ENCODE data around the gene PKP4.

PKP4 gene

DNA sequence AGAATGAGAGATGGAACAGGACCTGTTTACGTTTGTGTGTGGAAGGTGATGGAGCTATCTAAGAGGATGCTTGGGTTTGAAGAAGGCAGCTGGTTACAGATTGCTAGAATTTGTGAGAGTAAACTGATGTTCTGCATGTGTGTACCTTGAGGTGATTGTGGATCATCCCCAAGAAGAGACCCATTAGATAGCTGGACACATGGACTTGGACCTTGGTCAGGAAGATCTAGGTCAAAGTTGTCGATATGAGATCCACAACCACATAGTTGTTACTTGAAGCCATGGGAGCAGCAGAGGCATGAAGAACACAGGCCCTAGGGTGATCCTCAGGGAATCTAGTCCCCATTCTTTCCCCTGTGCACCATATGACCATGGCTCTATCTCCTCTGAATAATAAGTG is 101.0 kb downstream of the PKP4 start:
- no peak for TF ChIP-seq Cebpa-rat (IDR thresholded peaks at IDR 0.05)
- H3K9ac ChIP-seq: no peak overlapping the region

DNA sequence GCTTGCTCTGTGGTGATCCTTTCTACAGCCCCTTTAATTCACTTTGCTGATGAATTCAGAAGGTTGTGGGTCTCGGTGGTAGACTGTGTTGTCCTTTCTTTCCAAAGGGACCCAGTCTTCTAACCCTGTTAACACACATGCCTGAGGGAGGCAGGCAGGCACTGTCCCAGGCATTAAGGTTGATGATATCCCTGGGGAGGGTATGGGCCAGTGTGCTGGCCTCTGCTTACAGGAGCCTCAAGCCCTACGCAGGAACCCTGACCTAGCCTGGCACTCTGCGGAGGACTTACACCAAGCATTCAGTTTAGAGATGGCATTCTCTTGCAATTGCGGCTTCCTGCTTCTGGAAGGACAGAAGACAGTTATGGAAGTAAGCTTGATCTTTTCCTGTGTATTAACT is 102.5 kb downstream of the PKP4 start:
- Histone ChIP-seq H3K4me2 (no peak overlapping the region), H3K9me3 (no peaks in the 10 kb centered on the region), H3K27ac (no peak overlapping the region), H3K36me3 (no peaks in the 10 kb centered on the region), H3K9ac (no peak overlapping the region), H3K4me1 (no peaks in the 10 kb centered on the region), H3K4me3 (no peak overlapping the region), H4K20me1 (no peaks in the 10 kb centered on the region), H3K27me3 (no peaks in the 10 kb centered on the region)
- no peak for TF ChIP-seq Cebpa-rat (IDR thresholded peaks at IDR 0.05)

More for the DNA sequence above, 101.0 kb downstream of the PKP4 start:
- no peak overlapping the region for H3K4me2 ChIP-seq
- H3K4me1 ChIP-seq: no peaks in the 10 kb centered on the region
- H4K20me1 ChIP-seq: no peaks in the 10 kb centered on the region
- no peak overlapping the region for H3K27ac ChIP-seq
- no peaks in the 10 kb centered on the region for H3K27me3 ChIP-seq
- H3K36me3 ChIP-seq: no peaks in the 10 kb centered on the region
- no peak overlapping the region for H3K4me3 ChIP-seq
- no peaks in the 10 kb centered on the region for H3K9me3 ChIP-seq

DNA sequence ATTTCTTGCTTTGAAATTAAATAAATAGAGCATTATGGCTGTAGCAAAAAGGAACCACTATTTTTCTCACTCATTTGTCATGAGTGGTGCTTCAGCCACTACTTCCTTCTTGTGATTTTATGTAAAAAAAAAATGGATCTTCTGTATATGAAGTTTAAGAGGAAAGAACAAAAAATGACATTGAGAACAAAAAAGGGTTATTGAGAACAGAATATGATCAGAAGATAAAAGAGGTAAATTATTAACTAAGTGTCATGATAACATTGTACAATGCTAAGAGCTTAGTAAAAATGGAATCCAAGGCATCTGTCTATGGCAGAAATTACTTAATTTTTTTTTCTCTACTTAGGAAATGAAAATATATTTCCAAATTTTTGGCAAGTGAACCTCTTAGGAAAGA is 103.5 kb downstream of the PKP4 start:
- Histone ChIP-seq H3K9me3 (no peaks in the 10 kb centered on the region), H3K4me2 (no peak overlapping the region), H3K9ac (no peak overlapping the region), H3K4me1 (no peaks in the 10 kb centered on the region), H3K4me3 (no peak overlapping the region), H3K27ac (no peak overlapping the region), H4K20me1 (no peaks in the 10 kb centered on the region), H3K27me3 (no peaks in the 10 kb centered on the region), H3K36me3 (no peaks in the 10 kb centered on the region)
- no peak for TF ChIP-seq Cebpa-rat (IDR thresholded peaks at IDR 0.05)

DNA sequence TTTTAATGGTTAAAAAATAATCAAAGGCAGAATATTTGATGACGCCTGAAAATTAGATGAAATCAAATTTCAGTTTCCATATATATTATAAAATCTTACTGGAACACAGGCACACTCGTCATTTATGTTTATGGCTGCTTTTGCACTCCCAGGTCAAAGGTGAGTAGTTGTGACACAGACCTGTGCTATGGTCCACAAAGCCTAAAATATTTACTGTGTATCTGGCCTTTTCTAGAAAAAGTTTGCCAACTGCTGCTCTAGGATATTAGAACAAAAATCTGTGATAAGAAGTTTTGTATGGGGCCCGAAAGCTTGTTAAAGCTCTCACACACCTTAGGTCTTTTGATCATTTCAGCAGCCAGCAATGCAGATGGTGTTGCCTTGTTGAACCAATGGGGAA is 104.3 kb downstream of the PKP4 start:
- no peak overlapping the region for H3K4me3 ChIP-seq
- H3K27ac ChIP-seq: no peak overlapping the region
- H3K27me3 ChIP-seq: no peaks in the 10 kb centered on the region
- no peak for TF ChIP-seq Cebpa-rat (IDR thresholded peaks at IDR 0.05)
- no peaks in the 10 kb centered on the region for H3K4me1 ChIP-seq
- no peaks in the 10 kb centered on the region for H4K20me1 ChIP-seq
- H3K9me3 ChIP-seq: no peaks in the 10 kb centered on the region
- no peak overlapping the region for H3K9ac ChIP-seq
- no peak overlapping the region for H3K4me2 ChIP-seq
- H3K36me3 ChIP-seq: no peaks in the 10 kb centered on the region

DNA sequence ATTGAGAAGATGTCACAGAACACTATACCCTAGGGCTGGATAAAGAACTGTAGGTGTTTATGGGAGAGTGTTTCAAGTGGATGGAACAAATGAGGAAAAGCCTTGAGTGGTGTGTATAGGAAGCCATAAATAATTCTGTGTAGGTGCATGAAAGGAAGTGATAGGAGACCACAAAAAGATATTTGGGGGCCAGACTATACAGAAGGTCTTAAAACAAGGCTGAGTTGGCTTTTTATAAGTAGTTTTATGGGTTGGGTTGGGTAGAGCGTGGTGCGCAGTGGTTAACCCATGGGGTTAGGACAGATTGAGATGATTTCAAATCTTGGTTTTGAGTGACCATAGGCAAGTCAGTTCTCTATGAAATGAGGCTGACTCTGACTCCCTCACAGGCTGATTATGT is 110.5 kb downstream of the PKP4 start:
- Histone ChIP-seq H3K27me3 (no peaks in the 10 kb centered on the region), H3K4me3 (no peak overlapping the region), H3K36me3 (no peaks in the 10 kb centered on the region), H3K4me2 (no peak overlapping the region), H4K20me1 (no peaks in the 10 kb centered on the region), H3K9ac (no peak overlapping the region), H3K27ac (no peak overlapping the region), H3K9me3 (0 out of 2 replicates have a peak, but pooled peaks cover 6% of the 10 kb centered on the region), H3K4me1 (no peaks in the 10 kb centered on the region)
- no peak for TF ChIP-seq Cebpa-rat (IDR thresholded peaks at IDR 0.05)

DNA sequence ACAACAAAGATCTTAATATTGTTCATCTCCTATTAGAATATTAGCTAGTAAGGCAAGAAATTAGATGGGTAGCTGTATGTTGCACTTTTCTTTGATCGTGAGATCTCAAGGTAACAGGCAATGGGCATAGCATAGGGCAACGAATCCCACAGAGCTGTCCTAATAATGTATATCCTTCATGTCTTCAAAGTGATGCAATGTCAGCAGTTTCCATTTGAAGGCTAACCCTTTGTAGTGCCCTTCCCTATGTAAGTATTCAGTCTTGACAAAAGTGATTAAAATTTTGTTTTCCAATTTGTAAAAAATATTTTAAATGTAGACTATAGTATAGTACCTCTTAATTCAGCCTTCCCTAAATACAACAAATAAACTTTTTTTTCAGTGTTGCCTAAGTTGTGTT is 112.5 kb downstream of the PKP4 start:
- Histone ChIP-seq H3K36me3 (no peaks in the 10 kb centered on the region), H3K4me1 (no peaks in the 10 kb centered on the region), H3K9ac (no peak overlapping the region), H3K27me3 (no peaks in the 10 kb centered on the region), H3K4me2 (no peak overlapping the region), H3K9me3 (0 out of 2 replicates have a peak, but pooled peaks cover 6% of the 10 kb centered on the region), H3K4me3 (no peak overlapping the region), H4K20me1 (no peaks in the 10 kb centered on the region), H3K27ac (no peak overlapping the region)
- no peak for TF ChIP-seq Cebpa-rat (IDR thresholded peaks at IDR 0.05)

DNA sequence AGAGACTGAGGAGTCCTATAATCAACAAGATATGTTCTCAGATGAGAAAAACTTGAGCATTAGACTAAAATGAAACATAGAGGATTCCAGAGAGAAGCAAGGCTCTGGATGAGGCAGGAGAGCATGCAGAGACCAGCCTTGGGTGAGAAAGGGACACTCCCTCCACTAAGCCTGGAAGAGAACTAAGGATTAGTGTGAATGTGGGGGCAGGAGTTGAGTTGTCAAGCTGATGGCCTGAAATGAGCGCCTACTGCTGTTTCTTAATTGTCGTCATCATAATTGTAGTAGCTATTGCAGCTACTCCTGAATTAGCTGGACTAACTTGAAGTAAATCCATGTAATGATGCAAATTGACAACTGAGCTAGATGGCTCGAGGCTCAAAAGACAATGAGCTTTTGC is 114.1 kb downstream of the PKP4 start:
- no peak for TF ChIP-seq Cebpa-rat (IDR thresholded peaks at IDR 0.05)
- no peak overlapping the region for H3K27ac ChIP-seq
- H3K9ac ChIP-seq: no peak overlapping the region
- H4K20me1 ChIP-seq: no peaks in the 10 kb centered on the region
- H3K4me3 ChIP-seq: no peak overlapping the region
- H3K27me3 ChIP-seq: no peaks in the 10 kb centered on the region
- no peak overlapping the region for H3K4me2 ChIP-seq
- no peaks in the 10 kb centered on the region for H3K36me3 ChIP-seq
- H3K4me1 ChIP-seq: no peaks in the 10 kb centered on the region
- 0 out of 2 replicates have a peak, but pooled peaks cover 6% of the 10 kb centered on the region for H3K9me3 ChIP-seq

DNA sequence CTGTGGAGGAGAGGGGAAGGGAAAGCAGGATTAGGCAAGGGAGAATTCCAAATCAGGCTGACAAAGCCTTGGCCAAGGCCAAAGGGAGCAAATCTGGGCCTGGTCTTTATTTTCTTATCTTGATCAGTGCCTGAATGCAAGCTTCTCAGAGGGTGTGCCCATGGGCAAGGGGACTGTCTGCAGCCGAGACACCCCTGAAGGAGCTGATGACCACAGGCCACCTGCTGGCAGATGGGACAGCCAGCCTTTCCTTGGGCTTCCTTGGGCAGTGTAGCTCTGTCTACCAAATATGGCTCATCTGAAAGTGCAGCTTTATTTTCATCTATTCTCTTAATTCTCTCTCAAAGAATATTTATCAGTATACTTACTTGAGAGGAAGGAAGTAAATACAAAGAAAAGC is 117.0 kb downstream of the PKP4 start:
- H3K27ac ChIP-seq: no peak overlapping the region
- no peaks in the 10 kb centered on the region for H3K27me3 ChIP-seq
- no peaks in the 10 kb centered on the region for H3K4me1 ChIP-seq
- no peak overlapping the region for H3K4me3 ChIP-seq
- H4K20me1 ChIP-seq: no peaks in the 10 kb centered on the region
- no peaks in the 10 kb centered on the region for H3K36me3 ChIP-seq
- 0 out of 2 replicates have a peak, but pooled peaks cover 6% of the 10 kb centered on the region for H3K9me3 ChIP-seq
- H3K4me2 ChIP-seq: no peak overlapping the region
- H3K9ac ChIP-seq: no peak overlapping the region
- TF ChIP-seq Cebpa-rat (IDR thresholded peaks at IDR 0.05): no peak

DNA sequence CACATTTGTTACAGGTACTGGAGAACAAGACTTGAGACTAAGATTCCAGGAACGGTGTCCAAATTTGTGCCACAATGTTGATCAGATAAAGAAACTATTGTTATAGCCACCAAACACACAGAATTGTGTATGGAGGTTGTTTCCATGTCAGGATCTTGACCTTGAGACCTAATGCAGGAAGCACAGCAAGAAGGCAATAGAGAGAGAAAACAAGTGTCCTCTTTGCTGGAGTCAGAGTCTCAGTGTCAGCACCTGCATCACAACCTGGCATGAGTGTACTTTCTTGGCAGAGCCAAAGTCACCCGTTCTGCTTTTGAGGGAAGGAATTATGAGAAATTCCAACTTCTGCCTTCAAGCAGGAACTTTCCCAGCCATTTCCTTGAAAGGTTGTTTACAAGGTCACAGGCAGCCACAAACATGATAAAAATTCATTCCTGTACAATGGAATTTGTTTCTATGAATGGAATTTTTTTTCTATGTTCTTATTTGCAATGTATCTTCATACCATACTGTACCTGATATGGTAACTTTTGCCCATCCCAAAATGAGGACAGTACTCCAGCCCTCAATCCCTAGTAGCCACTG is 118.4 kb downstream of the PKP4 start:
- Histone ChIP-seq H3K9ac (no peak overlapping the region), H3K4me2 (no peak overlapping the region), H4K20me1 (no peaks in the 10 kb centered on the region), H3K9me3 (0 out of 2 replicates have a peak, but pooled peaks cover 6% of the 10 kb centered on the region), H3K4me3 (no peak overlapping the region), H3K27me3 (no peaks in the 10 kb centered on the region), H3K4me1 (no peaks in the 10 kb centered on the region), H3K36me3 (no peaks in the 10 kb centered on the region), H3K27ac (no peak overlapping the region)
- TF ChIP-seq Cebpa-rat (IDR thresholded peaks at IDR 0.05): no peak

DNA sequence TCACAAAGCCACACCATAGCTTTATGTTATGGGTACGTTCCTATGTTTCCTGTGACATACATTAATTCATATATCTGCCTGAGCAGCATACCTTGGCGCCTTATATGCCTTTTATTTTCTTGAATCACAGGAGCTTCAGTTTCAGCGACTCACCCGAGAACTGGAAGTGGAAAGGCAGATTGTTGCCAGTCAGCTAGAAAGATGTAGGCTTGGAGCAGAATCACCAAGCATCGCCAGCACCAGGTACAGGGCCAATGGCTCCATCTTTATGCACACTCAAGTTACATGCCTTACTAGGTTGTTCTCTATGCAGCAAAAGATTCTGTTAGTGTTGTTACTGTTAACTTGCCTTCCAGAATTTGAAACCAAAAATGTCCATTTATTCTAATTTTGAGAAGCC is 120.4 kb downstream of the PKP4 start:
- Histone ChIP-seq H3K9ac (no peak overlapping the region), H3K27ac (no peak overlapping the region), H3K27me3 (no peaks in the 10 kb centered on the region)

More for the DNA sequence above, 120.4 kb downstream of the PKP4 start:
- H3K4me3 ChIP-seq: no peak overlapping the region
- peaks cover 5% of the 10 kb centered on the region; the same call in 1 of the 2 replicates for H3K36me3 ChIP-seq
- no peak overlapping the region for H3K4me2 ChIP-seq
- no peak for TF ChIP-seq Cebpa-rat (IDR thresholded peaks at IDR 0.05)
- H4K20me1 ChIP-seq: no peaks in the 10 kb centered on the region
- H3K9me3 ChIP-seq: no peaks in the 10 kb centered on the region
- H3K4me1 ChIP-seq: no peaks in the 10 kb centered on the region
